Medulla oblongata (tissue), 1 donor: ENCODE data around the gene HEPN1.

ENCODE experiments used
- DNase-seq: peaks from one replicate; pipeline ENCODE4 v3.0.0-alpha.2; 2015; ENCODE audit errors: extremely low spot score

HEPN1 gene

DNA sequence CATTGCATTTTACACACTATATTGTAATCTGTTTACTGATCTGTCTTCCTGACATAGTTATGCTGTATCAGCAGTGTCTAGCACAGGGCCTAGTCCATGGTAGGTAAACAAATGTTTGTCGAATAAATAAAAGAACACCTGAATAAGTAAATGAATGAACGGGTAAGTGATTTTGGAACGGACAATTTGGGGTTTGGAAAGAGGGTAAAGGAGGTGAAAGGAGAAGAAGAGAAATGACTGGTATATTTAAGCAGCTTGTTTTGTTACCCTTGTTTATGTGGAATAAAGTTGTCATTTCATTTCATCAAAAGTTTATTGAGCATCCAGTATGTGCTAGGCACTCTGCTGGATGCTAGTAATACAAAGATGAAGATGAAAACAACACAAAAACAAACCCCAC is at the start of gene HEPN1:
HEPN1 (plus strand) TSS at position 301 of the 400 bp plus-strand sequence.
- no peak for DNase-seq

DNA sequence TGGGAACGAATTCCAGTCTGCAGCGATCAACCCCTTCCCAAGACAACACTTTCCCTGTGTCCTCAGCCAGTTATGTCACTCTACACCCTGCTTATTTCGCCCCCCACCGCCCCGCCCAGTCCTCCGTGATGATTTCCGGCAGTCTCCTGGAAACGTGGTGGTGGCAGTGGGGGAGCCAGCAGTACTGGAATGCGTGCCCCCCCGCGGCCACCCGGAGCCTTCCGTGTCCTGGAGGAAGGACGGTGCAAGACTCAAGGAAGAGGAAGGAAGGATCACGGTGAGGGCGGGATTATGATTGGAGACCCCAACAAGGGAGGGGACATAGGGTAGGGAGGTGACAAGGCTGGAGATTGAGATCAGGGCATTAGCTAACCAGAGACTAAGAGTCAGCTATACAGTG is 49.7 kb upstream of the HEPN1 start:
- DNase-seq, result no peak

DNA sequence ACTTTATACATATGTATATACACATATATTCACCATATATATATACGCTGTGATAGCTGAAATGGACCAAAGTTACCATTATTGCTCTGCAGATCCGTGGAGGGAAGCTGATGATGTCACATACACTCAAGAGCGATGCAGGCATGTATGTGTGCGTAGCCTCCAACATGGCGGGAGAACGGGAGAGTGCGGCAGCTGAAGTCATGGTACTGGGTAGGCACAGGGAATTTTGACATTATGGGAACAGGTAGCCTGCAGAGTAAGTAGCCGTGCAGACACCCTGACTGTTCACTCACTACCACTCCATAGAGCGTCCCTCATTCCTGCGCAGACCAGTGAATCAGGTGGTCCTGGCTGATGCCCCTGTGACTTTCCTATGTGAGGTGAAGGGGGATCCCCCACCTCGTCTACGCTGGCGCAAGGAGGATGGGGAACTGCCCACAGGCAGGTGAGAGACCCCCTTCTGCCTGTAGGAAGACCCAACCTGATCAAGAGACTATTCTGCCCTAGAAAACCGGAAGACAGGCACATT is 49.1 kb upstream of the HEPN1 start:
- DNase-seq, result no peak

DNA sequence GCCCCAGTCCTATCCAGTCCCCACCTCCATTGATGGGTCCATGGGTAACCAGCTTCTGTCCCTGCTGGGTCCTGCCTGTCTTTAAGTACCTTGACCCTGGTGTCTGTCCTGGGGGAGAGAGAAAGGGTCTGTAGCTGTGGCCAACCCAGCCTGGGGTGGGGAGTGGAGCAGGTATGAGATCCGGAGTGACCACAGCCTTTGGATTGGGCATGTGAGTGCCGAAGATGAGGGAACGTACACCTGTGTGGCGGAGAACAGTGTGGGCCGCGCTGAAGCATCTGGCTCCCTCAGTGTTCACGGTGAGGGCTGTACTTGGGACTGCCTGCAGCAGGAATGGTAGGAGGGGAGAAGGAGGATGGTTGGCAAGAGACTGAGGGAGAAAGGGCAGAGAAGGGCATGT is 48.6 kb upstream of the HEPN1 start:
- no peak for DNase-seq

DNA sequence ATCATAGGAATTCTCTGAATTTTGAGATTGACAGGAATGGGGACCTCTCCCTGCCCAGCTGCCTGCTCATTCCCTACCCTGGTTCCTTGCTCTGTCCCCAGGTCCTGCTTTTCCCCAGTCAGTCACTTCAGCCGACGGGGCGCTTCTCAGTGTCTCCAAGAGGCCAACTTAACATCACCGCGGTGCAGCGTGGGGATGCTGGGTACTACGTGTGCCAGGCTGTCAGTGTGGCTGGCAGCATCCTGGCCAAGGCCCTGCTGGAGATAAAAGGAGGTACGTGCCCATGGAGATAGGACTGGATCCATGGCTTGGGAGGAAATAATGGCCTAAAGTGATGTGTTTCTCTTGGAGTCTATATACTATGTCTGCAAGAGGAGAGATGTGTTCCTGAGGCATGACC is 46.8 kb upstream of the HEPN1 start:
- no peak for DNase-seq

DNA sequence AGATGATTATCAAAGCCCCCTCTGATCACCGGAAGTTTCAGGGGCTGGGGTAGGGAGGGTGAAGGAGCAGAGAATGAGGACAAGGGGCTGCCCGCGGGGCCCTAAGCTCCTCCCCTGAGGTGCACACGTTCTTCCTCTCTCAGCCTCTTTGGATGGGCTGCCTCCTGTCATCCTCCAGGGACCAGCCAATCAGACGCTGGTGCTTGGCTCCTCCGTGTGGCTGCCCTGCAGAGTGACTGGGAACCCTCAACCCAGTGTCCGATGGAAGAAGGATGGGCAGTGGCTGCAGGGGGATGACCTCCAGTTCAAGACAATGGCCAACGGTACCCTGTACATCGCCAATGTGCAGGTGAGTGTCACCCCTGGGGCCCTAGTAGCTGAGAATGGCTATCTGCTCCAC is 46.3 kb upstream of the HEPN1 start:
- no peak for DNase-seq

DNA sequence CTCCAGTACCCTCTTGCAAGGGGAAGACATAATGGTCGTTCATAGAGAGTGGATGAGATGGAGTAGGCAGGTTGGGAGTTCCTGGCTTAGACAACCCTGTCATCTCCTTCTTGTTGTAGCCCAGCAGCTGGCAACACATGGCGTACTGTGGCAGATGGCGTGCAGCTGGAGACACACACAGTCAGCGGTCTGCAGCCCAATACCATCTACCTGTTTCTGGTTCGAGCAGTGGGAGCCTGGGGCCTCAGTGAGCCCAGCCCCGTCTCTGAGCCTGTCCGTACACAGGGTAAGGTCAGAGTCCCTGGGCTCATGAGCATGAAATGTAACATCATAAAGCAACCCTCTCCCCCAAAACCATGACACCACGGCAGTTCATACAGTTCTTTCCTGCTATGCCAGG is 45.1 kb upstream of the HEPN1 start:
- DNase-seq, result no peak

DNA sequence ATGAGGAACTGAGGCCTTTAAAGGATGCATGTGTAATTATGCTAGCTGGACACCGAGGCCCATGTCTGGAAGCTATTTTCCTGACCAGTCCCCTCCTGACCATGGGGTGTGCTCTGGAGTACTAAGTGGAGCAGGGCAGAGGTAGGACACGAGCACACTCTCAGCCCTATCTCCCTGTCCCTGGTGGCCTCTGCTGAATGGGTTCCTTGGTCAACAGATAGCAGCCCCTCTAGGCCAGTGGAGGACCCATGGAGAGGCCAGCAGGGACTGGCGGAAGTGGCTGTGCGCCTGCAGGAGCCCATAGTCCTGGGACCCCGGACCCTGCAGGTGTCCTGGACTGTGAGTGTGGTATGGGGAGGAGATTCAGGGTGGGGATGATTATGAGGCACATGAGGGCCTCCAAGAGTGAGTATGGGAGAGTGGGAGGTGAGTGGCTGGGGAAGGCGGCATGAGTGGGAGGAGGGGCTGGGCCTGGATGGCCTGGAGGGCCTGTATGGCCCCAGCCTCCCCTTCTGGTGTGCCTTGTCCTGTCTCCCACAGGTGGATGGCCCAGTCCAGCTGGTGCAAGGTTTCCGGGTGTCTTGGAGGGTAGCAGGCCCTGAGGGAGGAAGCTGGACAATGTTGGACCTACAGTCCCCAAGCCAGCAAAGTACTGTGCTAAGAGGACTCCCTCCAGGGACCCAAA is 44.3 kb upstream of the HEPN1 start:
- no peak for DNase-seq

DNA sequence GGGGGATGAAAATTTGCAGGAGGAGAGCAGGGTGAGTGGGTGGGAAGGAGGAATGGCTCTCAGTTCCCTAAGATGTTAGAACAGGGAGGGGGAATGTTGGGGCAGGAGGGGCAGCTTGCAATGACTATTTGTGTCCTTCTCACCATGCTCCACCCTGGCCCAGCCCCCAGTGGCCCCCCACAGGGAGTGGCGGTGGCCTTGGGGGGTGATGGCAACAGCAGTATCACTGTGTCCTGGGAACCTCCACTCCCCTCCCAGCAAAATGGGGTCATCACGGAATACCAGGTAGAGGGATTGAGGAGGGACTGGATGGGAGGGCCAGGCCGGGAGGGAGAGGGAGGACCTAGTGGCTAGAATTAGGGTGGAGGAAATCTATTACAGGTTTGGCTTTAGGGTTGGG is 43.6 kb upstream of the HEPN1 start:
- DNase-seq, result no peak

DNA sequence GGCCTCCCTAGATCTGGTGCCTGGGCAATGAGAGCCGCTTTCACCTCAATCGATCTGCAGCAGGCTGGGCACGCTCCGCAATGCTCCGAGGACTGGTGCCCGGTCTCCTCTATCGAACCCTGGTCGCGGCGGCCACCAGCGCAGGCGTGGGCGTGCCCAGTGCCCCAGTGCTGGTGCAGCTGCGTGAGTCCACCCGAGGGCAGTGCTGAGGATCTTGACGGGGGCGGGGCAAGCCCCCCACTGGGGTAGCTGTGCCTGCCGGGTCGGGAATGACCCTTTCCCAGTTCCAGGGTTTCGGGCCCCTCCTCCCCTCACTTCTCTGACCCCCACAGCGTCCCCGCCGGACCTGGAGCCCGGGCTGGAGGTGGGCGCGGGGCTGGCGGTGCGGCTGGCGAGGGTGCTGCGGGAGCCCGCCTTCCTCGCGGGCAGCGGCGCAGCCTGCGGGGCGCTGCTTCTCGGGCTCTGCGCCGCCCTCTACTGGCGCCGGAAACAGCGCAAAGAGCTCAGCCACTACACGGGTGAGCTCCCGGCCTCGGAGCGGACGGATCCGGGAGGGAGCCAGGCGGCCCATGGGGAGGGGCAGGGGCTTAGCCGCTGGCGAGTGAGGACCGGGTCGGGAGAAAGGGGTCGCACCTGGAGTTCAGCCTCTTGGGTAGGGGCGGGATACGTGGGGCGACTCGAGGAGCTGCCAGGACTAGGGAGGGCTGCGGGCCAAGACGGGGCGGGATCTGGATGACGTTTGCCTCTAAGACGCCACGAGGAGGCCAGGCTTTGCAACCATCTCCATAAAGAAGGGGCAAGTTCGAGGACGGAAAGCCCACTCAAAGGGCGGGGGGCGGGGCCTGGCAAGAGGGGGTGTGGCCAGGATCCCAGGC is 42.9 kb upstream of the HEPN1 start:
- DNase-seq, result peak; percentile 92

DNA sequence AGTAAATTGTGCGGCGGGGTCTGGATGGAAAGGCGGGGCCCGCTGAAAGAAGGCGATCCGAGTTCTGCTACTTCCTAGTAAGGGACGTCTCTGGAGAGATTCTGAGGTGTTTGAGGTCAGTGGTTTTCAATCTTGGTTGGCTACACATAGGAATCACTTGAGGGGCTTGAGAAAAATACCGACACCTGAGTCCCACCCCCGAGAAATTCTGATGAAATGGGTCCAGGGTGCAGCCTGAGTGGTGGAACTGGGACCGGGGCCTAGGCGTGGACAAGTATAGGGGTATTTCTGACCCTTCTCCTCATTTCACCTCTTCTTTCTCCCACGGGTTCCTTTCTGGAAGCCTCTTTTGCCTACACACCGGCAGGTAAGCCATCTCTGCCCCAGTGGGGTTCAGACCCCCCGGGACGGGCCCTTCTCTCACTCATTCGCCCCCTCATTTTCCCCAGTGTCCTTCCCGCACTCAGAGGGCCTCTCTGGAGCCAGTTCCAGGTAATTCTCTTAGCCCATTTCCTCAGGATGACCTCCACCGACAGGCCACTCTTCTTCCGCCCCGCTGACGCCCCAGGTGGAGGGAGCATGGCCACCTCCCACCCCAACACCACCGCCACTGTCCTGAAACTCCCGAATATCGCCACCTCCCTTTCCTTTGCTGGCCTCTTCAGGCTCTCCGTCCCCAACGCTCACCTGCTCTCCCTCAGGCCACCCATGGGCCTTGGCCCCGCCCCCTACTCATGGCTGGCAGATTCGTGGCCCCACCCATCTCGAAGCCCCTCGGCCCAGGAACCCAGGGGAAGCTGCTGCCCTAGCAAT is 42.0 kb upstream of the HEPN1 start:
- no peak for DNase-seq

DNA sequence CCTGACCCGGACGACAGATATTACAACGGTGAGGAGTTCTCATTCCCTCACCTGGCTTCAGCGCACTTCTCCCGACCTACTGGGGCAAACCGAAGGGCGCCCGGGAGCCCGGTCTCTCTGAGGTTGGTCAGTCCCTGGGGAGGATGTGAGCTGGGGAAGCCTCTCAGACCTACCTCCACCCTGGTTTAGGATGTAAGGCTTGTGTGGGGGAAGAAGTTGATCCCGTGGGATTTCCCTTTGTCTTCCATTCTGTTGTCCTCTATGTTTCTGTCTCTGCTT is 41.5 kb upstream of the HEPN1 start:
- no peak for DNase-seq

DNA sequence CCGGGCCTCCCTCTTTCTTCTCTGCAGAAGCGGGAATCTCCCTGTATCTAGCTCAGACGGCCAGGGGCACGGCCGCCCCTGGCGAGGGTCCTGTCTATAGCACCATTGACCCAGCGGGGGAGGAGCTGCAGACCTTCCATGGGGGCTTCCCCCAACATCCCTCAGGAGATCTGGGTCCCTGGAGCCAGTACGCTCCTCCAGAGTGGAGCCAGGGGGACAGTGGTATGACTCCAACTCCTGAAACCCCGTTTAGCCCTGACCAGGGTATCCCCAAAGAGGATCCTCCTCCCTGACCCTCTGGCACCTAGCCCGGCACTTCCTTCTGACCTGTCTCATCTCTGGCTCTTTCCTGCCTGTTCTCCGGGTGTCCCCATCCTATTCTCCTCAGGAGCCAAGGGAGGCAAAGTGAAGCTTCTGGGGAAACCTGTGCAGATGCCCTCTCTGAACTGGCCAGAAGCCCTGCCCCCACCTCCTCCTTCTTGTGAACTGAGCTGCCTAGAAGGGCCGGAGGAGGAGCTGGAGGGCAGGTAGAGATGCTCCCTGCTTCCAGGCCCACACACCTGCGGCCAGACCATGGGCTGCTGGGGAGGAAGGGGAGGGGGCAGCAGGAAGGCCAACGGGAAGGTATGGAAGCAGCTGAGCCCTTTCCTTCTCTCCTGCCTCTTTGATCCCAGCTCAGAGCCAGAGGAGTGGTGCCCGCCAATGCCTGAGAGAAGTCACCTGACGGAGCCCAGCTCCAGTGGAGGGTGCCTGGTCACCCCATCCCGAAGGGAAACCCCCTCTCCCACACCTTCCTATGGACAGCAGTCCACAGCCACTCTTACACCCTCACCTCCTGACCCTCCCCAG is 40.9 kb upstream of the HEPN1 start:
- DNase-seq, result no peak

DNA sequence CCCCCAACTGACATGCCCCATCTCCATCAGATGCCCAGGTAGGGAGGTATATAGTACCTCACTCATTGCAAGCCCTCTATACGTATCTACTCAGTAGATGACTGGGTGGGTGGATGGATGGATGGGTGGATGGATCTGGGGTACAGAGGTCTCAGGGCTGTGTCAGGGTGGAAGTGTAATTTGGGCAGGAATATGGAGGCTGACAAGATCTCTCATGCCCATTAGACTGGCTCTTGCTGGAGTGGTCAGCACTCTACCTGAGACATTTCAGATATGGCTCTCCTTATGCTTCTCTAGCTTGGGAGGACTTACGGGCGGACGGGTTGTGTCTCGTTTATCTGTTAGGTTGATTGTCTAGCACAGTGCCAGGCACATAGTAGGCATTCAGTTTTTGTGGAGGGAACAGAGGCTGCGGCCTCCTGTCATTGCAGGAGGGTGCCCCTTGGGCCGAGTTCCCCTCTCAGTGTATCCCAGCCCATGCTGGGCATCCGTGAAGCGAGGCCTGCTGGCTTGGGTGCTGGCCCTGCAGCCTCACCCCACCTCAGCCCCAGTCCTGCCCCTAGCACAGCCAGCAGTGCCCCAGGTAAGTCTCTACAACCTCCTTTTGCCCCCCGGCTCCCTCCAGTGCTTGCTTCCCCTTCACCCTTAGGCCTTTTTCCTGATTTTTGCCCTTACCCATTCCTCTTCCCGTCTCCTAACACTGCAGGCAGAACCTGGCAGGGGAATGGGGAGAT is 40.1 kb upstream of the HEPN1 start:
- DNase-seq, result no peak

DNA sequence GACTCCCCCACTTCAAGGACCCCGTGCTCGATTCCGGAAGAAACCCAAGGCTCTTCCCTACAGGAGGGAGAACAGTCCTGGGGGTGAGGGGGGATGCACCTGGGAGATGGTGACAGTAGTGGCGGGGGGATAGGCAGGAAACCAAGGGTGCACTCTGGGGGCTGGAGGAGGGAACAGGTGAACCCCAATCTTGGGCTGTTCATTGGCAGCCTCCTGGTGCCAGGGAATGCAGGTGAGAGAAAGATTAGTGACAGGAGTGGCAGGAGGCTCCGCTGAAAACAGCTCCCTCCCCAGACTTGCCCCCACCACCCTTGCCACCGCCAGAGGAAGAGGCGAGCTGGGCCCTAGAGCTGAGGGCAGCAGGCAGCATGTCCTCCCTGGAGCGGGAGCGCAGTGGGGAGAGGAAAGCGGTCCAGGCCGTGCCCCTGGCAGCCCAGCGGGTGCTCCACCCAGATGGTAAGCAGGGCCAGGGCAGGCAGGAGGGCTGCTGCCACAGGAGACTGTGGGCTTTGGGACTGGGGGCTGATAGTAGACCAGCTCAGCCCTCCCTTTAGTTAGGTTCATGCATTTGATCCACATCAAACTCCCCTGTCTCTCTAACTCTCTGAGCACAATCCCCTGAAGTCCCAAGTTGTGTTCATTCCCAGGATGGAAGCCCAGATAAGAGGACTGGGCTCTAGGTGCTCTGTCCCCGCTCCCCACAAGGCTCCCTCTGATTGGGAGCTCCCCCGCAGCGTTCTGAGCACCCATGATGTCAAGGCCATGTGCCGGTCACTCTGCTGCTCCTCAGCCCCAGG is 39.4 kb upstream of the HEPN1 start:
- no peak for DNase-seq

DNA sequence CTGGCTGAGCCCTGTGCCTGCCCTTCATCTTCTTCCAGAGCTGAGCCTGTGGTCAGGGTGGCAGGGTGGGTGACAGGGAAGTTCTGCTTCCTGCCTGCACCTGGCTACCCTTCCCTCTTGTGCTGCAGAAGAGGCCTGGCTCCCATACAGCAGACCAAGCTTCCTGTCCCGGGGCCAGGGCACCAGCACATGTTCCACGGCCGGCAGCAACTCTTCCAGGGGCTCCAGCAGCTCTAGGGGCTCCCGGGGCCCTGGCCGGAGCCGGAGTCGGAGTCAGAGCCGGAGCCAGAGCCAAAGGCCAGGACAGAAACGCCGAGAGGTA is 38.8 kb upstream of the HEPN1 start:
- no peak for DNase-seq

DNA sequence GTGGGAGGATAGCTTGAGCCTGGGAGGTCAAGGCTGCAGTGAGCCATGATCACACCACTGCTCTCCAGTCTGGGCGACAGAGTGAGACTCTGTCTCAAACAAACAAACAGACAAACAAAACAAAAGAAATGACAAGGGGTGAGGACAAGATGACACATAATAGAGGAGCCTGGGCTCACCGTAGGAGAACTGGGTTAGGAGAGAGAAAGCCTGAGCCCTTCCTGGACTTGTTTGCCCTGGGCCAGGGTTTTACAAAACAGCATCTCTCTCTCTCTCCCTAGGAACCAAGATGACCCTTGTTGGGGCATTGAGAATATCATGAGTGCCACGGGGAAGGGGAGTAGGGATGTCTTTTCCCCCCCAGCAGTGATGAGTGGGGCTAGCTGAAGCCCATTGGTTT is 38.1 kb upstream of the HEPN1 start:
- DNase-seq, result no peak

DNA sequence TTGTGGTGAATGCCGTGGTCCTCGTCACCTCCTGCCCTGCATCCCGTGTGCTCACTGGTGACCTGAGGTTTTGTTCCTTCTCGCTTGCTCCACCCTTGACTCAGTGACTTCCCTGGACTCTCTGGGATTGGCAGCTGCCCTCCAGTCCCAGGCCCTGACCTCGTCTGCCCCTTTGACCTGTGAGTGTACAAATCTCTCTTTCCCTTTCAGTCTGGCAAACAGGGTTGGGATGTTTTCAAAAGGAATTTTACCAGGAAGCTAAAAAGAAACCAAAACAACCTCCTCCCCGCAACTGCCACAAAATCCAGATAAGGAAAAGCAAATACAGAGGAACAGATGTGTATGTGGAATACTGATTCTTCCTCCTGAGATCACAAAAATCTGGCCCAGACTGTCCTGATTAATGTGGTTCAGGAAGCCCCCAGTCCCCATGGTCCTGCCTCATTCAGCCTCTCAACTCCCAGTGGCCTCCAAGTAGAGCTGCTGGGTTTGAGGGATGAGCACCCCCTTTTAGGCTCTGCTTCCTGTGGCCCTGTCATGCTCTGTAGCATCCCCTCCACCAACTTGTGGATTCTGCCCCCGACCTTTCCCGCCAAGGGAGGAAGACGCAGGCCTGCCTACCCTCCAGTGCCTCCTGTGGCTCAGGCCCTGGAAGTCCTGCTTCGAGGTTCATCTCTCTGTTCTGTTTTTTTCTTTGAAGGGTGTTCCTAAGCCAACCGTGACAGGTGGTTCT is 36.5 kb upstream of the HEPN1 start:
- no peak for DNase-seq

DNA sequence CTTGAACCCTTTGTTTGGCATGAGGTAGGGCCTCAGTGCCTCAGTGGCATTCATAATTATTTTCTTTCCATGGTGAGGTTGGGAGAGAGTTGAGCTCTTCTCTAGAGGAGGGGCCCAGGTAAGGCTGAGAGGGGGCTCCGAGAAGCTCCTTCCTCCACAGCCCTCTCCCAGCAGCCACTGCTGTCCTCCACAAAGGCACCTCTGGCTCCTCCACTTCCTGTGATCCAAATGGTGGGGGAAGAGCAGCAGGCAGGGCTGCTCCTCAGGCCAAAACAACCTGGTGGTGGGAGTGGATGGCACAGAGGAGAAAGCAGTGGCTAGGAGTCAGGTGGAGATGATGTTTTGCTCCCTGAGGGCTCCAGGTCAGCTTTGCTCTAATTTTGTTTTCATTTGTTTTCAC is 34.7 kb upstream of the HEPN1 start:
- no peak for DNase-seq
